HS-27A (cell line): ENCODE data around the gene RNF121.

ENCODE experiments used
- DNase-seq: peaks from one replicate; pipeline ENCODE4 v3.0.0-alpha.2; 2012; ENCODE audit warnings: low read depth, missing footprints

The RNF121 gene

DNA sequence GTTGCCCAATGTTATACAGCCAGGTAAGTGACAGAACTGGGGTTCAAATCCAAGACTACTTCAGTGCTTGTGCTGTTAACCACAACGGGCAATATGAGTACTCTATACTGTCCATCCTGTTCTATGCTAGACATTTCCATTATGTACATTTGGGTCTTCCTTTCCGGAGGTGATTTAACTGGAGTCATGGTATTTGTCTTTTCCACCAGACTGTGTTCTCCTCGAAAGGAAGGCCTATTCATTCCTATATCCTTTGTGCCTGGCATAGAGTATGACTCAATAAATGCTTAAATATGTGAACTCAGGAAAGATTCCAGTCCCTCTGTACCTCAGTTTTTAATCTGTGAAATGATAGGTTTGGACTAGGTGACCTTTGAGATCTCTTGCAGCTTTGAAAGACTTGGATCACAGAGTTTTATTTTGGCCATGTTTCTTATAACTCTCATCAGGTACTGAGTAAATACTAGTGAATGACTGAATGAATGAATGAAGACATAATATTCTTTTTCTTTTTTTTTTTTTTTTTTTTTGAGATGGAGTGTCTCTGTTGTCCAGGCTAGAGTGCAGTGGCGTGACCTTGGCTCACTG, 6.6 kb downstream of the RNF121 start:
- DNase-seq, result no peak

DNA sequence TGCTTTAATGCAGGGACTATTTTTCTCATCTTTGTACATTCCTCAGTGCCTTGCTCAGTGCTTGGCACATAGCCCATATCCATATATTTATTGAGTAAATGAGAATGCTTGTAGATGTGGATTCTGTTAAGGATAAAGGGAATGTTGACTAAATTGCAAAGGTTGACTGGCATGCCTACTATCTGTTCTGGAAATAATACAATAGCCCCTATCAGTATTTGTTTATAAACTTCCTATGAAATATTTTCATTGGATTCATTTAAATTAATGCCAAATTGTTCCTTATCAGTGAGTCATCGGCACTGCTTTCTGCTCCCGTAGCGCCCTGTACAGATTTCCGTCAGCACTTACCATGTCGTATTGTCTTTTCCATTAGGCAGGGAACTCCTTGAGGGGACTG, 8.0 kb downstream of the RNF121 start:
- peak; percentile 61 for DNase-seq

DNA sequence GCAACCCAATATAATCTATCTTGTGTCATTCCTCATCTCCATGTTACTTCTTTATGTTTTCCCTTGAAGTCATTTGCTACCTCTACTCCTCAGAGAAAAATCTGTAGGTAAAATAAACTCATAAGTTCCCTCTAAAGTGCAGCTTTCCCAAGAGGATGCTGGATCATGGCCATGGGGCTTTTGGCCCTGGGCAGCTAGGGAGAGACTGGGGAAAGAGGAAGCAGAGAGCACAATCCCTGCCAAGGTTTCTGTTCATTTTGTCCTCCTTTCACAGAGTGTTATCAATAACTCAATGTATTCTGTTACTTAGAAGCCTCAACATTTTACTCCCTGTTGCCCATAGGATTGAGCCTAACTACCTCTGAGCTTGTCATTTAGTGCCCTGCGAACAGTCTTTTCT, 9.0 kb downstream of the RNF121 start:
- DNase-seq, result no peak

- no peak for DNase-seq
Measured at GRCh38 chr11:71940561-71941219, 11.8 kb downstream of the RNF121 start.

DNA sequence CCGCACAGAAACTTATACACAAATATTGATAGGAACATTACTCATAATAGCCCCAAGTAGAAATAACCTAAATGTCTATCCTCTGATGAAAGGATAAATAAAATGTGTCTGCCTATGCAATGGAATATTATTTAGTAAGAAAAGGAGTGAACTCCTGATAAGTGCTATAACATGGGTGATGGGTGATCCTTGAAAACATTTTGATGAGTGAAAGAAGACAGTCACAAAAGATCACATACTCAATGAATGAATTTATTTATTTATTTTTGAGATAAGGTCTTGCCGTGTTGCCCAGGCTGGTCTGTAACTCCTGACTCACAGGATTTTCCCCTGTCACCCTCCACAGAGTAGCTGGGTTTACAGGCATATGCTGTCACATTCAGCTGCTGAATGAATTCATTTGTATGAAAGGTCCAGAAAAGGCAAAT, 17.3 kb downstream of the RNF121 start:
- peak; percentile 56 for DNase-seq

GRCh38 chr11:71947498-71947897, 18.7 kb downstream of the RNF121 start:
- DNase-seq, result no peak

GRCh38 chr11:71948314-71949027, 19.6 kb downstream of the RNF121 start:
- DNase-seq, result no peak

DNA sequence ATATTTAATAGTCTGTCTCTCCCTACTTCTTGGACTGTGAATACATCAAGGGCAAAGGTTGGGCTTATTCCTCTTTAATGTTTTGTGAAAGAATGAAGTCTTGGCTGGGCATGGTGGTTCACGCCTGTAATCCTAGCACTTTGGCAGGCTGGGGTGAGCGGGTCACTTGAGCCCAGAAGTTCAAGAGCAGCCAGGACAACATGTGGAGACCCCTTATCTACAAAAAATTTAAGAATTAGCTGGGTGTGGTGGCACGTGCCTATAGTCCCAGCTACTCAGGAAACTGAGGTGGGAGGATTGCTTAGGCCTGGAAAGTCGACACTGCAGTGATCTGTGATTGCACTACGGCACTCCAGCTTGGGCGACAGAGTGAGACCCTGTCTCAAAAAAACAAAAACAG, 20.2 kb downstream of the RNF121 start:
- no peak for DNase-seq

- DNase-seq, result no peak
Measured at GRCh38 chr11:71951741-71952310, 23.0 kb downstream of the RNF121 start.

DNA sequence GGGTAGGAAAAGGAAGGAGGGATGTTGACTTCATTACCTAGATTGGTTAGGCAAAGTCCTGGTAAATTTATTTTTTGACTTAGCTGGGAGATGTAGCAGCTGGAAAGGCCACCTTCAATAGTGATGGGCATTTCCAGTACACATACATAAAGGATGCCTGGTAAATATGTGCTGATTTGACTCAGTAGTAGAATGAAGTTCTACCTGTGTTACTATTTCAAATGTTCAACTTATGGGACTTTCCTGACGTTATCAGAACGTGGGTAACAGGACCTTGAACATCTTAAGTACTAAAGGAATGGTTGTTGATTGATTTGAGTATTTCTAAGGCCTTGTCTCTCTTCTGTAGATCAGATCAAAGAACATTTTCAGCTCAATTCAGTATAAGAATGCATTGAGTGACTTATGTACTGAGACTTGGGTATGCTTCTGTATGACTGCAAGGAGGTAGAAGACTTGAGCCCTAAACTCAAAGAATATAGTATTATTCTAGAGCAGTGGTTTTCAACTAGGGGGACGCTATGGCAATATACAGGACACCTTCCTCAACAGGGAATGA, 27.1 kb downstream of the RNF121 start:
- no peak for DNase-seq

GRCh38 chr11:71962428-71963038, 33.7 kb downstream of the RNF121 start:
- no peak for DNase-seq

- DNase-seq, result no peak
Measured at GRCh38 chr11:71963468-71963867, 34.6 kb downstream of the RNF121 start.

- no peak for DNase-seq
Measured at GRCh38 chr11:71964641-71965040, 35.8 kb downstream of the RNF121 start.

DNA sequence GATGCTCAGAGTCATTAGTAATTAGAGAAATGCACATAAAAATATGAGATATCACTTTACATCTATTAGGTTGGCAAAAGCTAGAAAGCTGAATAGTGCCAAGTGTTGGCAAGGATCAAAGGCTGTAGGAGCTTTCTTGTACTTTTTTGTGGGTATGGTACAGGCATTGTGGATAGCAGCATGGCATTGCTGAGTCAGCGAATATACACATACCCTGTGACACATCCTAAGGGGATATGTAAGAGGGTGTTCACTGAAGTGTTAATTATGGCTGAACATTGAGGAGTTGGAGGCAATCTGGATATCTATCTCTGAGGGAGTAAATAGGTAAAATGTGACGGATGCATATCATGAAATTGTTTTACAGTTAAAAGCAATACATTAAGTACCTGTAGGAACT, 42.8 kb downstream of the RNF121 start:
- DNase-seq, result no peak

GRCh38 chr11:71976551-71976950, 47.7 kb downstream of the RNF121 start:
- DNase-seq, result no peak

GRCh38 chr11:71977090-71977489, 48.2 kb downstream of the RNF121 start:
- DNase-seq, result no peak

DNA sequence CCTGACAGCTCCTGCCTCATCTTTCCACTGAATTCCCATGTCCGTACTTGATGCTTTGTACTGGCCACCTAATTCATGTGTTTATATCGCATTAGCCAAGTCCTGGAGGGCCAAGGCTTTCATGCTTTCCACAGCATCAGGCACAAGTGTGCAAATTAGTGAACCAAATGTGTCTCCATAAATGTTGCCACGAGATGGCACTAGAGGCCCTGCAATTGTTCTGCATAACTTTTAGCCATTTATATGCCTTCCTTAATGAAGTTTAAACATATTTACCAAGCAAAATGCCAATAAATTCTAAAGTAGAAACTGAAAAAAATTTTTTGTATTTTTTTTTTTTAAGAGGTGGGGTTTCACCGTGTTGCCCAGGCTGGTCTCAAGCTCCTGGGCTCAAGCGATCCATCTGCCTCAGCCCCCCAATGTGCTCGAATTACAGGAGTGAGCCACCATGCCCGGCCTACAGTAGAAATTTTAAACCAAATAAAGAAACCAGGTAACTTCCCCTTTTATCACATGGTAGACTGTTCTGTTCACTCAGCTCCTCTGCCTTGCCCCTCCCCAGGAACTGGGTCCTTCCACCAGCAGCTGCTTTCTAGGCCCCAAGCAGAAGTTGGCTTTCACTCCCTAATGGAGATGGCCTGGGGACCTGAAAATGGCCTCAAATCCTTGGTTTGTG, 49.0 kb downstream of the RNF121 start:
- peak; percentile 42 for DNase-seq

DNA sequence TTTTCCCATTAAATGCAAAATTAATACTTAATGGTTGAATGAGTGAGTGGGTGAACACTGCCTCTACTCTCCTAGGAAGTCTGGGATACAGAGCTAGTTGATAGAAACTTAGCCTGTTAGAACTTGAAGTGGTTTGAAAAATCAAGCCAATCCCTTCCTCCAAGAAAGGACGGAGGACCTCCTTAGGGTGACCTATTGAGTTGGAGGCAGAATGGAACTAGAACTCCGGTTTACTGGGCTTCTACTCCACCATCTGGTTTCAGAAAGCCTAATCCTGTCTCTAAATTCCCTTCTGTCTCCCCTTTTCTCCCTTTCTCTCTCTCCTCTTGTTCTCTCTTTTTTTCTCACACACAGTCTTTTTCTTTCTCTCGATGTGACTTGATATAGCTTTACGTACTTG, 50.2 kb downstream of the RNF121 start:
- DNase-seq, result no peak

GRCh38 chr11:71979602-71980001, 50.8 kb downstream of the RNF121 start:
- no peak for DNase-seq

GRCh38 chr11:71986131-71986530, 57.3 kb downstream of the RNF121 start:
- no peak for DNase-seq

DNA sequence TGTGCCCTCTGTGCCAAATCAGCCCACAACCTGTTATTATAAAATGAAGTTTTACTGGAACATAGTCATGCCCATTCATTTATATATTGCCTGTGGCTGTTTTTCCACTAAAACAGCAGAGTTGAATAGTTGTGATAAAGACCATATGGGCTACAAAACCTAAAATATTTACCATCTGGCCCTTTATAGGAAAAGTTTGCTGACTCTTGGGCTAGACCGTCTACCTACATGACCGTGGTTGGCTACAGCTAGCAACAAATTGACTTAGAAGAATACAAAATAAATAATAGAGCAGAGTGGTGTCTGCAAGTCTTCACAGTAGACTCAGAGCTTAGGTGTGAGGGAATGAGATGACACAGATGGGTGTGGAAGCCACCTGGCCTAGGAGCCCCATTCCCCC, 58.7 kb downstream of the RNF121 start:
- no peak for DNase-seq

- DNase-seq, result no peak
Measured at GRCh38 chr11:71988050-71988449, 59.2 kb downstream of the RNF121 start.
